OCI-LY1 (cell line): ENCODE measurements around the gene MOK.

ENCODE experiments used
- H2AFZ ChIP-seq: fragments of 200-600 bp; sonication (generic), shearing (Covaris generic); 2 replicates; pipeline ENCODE4 v1.6.0; 2014; ENCODE audit warnings: antibody characterized with exemption, mild to moderate bottlenecking, low read length
- H3F3A ChIP-seq: fragments of 200-600 bp; sonication (generic), shearing (Covaris generic); 2 replicates; pipeline ENCODE4 v1.6.0; 2014; ENCODE audit warnings: mild to moderate bottlenecking, antibody characterized with exemption, low read length, moderate library complexity; ENCODE audit not compliant: insufficient read depth
- H3K27ac ChIP-seq: fragments of 200-600 bp; sonication (generic); 2 replicates; pipeline ENCODE4 v1.5.1; 2014; ENCODE audit warnings: low read length, mixed run types, mild to moderate bottlenecking, low read depth; ENCODE audit not compliant: poor library complexity, severe bottlenecking
- H3K27me3 ChIP-seq: fragments of 200-600 bp; sonication (generic); 2 replicates; pipeline ENCODE4 v1.6.0; 2014; ENCODE audit warnings: antibody characterized with exemption, mild to moderate bottlenecking, low read length, moderate library complexity; ENCODE audit not compliant: insufficient read depth
- H3K36me3 ChIP-seq: fragments of 200-600 bp; sonication (generic); 2 replicates; pipeline ENCODE4 v1.6.1; 2014; ENCODE audit warnings: mild to moderate bottlenecking, antibody characterized with exemption, low read length, moderate library complexity, mixed read lengths; ENCODE audit not compliant: insufficient read depth
- H3K4me1 ChIP-seq: fragments of 200-600 bp; sonication (generic); 2 replicates; pipeline ENCODE4 v1.5.1; 2014; ENCODE audit warnings: mild to moderate bottlenecking, low read length, moderate library complexity; ENCODE audit not compliant: insufficient read depth, severe bottlenecking
- H3K4me2 ChIP-seq: fragments of 200-600 bp; sonication (generic), shearing (Covaris generic); 2 replicates; pipeline ENCODE4 v1.6.1; 2014; ENCODE audit warnings: low read length
- H3K4me3 ChIP-seq: fragments of 200-600 bp; sonication (generic); 2 replicates; pipeline ENCODE4 v1.5.1; 2014; ENCODE audit warnings: low read length, low read depth, mild to moderate bottlenecking, mixed read lengths; ENCODE audit not compliant: poor library complexity, severe bottlenecking
- H3K79me2 ChIP-seq: fragments of 200-600 bp; shearing (Covaris generic); 2 replicates; pipeline ENCODE4 v1.6.1; 2016; ENCODE audit warnings: mixed run types, low read length, mixed read lengths; ENCODE audit not compliant: insufficient read depth
- H3K9ac ChIP-seq: fragments of 200-600 bp; sonication (generic), shearing (Covaris generic); 2 replicates; pipeline ENCODE4 v1.6.1; 2014; ENCODE audit warnings: mild to moderate bottlenecking, low read length, mixed read lengths
- H3K9me2 ChIP-seq: fragments of 200-600 bp; sonication (generic), shearing (Covaris generic); 2 replicates; pipeline ENCODE4 v1.6.1; 2014; ENCODE audit warnings: low read depth, mild to moderate bottlenecking, low read length, mixed read lengths
- H3K9me3 ChIP-seq: fragments of 200-600 bp; shearing (Covaris generic); 2 replicates; pipeline ENCODE4 v1.6.1; 2014; ENCODE audit warnings: low read length, mixed read lengths
- H4K20me1 ChIP-seq: fragments of 200-600 bp; sonication (generic), shearing (Covaris generic); 2 replicates; pipeline ENCODE4 v1.6.0; 2016; ENCODE audit warnings: mild to moderate bottlenecking, low read length; ENCODE audit not compliant: insufficient read depth
- EZH2 ChIP-seq: fragments of 200-600 bp; sonication (generic), shearing (Covaris generic); IDR thresholded peaks from 2 replicates; pipeline ENCODE4 v1.8.0; 2017; ENCODE audit warnings: borderline replicate concordance, mixed run types, mild to moderate bottlenecking, antibody characterized with exemption, low read length, moderate library complexity, mixed read lengths
- TF ChIP-seq, protein P1 (sequence below): fragments of 200-600 bp; sonication (generic), shearing (Covaris generic); IDR thresholded peaks from 2 replicates; pipeline ENCODE4 v1.5.1; 2017; ENCODE audit warnings: mild to moderate bottlenecking, antibody characterized with exemption, low read length, moderate library complexity, mixed read lengths

MOK gene

GRCh38 chr14:102279688-102280348 lies 25.1 kb downstream of the MOK start:
- no peaks in the 10 kb centered on the region for H3K4me1 ChIP-seq
- H3K79me2 ChIP-seq = no peaks in the 10 kb centered on the region
- H3K27me3 ChIP-seq = no peaks in the 10 kb centered on the region
- H3K4me2 ChIP-seq = no peak overlapping the region
- H2AFZ ChIP-seq = no peak overlapping the region
- H3K9me3 ChIP-seq = no peaks in the 10 kb centered on the region
- no peak overlapping the region for H3K9ac ChIP-seq
- no peaks in the 10 kb centered on the region for H3F3A ChIP-seq
- H3K36me3 ChIP-seq = no peaks in the 10 kb centered on the region
- TF ChIP-seq, protein P1, sequence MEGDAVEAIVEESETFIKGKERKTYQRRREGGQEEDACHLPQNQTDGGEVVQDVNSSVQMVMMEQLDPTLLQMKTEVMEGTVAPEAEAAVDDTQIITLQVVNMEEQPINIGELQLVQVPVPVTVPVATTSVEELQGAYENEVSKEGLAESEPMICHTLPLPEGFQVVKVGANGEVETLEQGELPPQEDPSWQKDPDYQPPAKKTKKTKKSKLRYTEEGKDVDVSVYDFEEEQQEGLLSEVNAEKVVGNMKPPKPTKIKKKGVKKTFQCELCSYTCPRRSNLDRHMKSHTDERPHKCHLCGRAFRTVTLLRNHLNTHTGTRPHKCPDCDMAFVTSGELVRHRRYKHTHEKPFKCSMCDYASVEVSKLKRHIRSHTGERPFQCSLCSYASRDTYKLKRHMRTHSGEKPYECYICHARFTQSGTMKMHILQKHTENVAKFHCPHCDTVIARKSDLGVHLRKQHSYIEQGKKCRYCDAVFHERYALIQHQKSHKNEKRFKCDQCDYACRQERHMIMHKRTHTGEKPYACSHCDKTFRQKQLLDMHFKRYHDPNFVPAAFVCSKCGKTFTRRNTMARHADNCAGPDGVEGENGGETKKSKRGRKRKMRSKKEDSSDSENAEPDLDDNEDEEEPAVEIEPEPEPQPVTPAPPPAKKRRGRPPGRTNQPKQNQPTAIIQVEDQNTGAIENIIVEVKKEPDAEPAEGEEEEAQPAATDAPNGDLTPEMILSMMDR = no peak
- TF ChIP-seq EZH2 = no peak
- H3K9me2 ChIP-seq = no peaks in the 10 kb centered on the region
- H3K4me3 ChIP-seq = no peak overlapping the region
- H3K27ac ChIP-seq = no peak overlapping the region
- H4K20me1 ChIP-seq = no peaks in the 10 kb centered on the region

DNA sequence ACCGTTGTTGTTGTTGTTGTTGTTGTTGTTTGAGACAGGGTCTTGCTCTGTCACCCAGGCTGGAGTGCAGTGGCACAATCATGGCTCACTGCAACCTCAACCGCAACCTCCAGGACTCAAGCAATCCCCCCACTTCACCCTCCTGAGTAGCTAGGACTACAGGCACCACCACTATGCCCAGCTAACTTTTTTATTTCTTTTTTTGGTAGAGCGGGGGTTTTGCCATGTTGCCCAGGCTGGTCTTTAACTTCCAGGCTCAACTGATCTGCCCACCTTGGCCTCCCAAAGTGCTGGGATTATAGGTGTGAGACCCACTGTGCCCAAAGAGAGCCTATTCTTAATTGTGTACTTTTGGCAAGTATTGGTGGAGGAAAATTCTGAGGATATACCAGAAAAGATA lies 25.7 kb downstream of the MOK start:
- H3K36me3 ChIP-seq = no peaks in the 10 kb centered on the region
- no peak overlapping the region for H2AFZ ChIP-seq
- H3K79me2 ChIP-seq = no peaks in the 10 kb centered on the region
- H3K9me2 ChIP-seq = no peaks in the 10 kb centered on the region
- no peak overlapping the region for H3K9ac ChIP-seq
- H3K27me3 ChIP-seq = no peaks in the 10 kb centered on the region
- no peaks in the 10 kb centered on the region for H3K4me1 ChIP-seq
- TF ChIP-seq EZH2 = no peak
- no peaks in the 10 kb centered on the region for H3F3A ChIP-seq
- no peak overlapping the region for H3K27ac ChIP-seq
- H3K4me3 ChIP-seq = no peak overlapping the region
- no peak overlapping the region for H3K4me2 ChIP-seq
- no peaks in the 10 kb centered on the region for H4K20me1 ChIP-seq
- no peaks in the 10 kb centered on the region for H3K9me3 ChIP-seq

DNA sequence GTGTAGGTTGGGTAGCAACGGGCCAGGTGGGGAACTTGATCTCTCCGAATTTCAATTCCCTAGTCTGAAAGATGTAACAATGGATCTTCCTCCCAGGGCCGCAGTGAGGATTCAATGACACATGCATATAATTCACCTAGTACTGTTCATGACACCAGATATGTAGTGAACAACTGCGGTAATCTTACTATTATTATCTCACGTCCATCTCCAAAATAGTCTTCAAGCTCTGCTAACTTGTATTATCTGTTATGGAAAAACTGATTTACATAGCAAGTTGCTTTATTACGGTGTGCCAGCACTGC lies 26.4 kb downstream of the MOK start:
- Histone ChIP-seq H3K4me3 (no peak overlapping the region), H2AFZ (no peak overlapping the region), H3K36me3 (no peaks in the 10 kb centered on the region), H3K9me3 (no peaks in the 10 kb centered on the region), H3K79me2 (no peaks in the 10 kb centered on the region), H3K9me2 (no peaks in the 10 kb centered on the region), H3F3A (no peaks in the 10 kb centered on the region), H4K20me1 (no peaks in the 10 kb centered on the region), H3K27ac (no peak overlapping the region), H3K27me3 (no peaks in the 10 kb centered on the region), H3K4me1 (no peaks in the 10 kb centered on the region), H3K4me2 (no peak overlapping the region), H3K9ac (no peak overlapping the region)
- TF ChIP-seq EZH2 = no peak
- TF ChIP-seq, protein P1 = no peak
